DND-41 (cell line): ENCODE data around the gene CHN1.

Experiments used
- EZH2 ChIP-seq: IDR thresholded peaks from 3 replicates; pipeline ENCODE4 v1.6.1; 2012; ENCODE audit warnings: borderline replicate concordance, low read depth, mild to moderate bottlenecking, moderate library complexity, low read length, inconsistent platforms; ENCODE audit not compliant: severe bottlenecking
- TF ChIP-seq, protein P1 (sequence below): IDR thresholded peaks from 2 replicates; pipeline ENCODE4 v1.5.1; 2012; ENCODE audit warnings: borderline replicate concordance, low read length, moderate library complexity, mild to moderate bottlenecking; ENCODE audit not compliant: poor library complexity, severe bottlenecking; ENCODE audit errors: extremely low read depth

DNA sequence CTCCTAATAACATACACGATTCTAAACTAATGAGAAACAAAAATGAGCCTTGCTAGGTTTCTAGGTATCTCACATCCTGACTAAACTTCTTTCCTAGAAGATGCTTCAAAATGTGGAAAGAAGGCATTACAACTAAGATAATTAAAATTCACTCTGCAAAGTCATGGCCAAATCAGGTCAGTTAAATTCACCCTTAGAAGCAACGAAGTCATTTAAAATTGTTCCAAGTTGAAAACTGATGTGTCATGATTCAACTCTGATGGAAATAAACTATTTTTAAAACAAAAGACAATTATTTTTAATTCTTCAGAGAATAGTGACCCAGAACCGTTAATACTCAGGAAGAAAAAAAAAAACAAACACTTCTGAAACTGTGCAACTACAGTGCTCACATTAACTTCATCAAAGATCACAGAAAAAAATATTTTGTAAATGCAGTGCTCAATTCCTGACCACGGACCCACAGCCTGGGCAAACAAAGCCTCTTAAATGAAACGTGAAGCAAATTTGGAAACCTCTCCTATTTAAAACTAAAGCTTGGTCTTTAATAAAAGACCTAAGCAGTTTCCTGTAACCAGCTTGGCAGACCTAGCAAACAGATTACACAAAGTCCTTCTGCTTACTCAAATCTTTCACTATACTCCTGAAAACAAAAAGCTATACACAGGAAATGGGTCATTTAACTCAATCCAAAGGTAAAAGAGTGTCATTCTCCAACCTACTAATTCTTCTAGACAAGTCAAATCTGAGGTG, 39.0 kb downstream of the CHN1 start:
- TF ChIP-seq, protein P1, sequence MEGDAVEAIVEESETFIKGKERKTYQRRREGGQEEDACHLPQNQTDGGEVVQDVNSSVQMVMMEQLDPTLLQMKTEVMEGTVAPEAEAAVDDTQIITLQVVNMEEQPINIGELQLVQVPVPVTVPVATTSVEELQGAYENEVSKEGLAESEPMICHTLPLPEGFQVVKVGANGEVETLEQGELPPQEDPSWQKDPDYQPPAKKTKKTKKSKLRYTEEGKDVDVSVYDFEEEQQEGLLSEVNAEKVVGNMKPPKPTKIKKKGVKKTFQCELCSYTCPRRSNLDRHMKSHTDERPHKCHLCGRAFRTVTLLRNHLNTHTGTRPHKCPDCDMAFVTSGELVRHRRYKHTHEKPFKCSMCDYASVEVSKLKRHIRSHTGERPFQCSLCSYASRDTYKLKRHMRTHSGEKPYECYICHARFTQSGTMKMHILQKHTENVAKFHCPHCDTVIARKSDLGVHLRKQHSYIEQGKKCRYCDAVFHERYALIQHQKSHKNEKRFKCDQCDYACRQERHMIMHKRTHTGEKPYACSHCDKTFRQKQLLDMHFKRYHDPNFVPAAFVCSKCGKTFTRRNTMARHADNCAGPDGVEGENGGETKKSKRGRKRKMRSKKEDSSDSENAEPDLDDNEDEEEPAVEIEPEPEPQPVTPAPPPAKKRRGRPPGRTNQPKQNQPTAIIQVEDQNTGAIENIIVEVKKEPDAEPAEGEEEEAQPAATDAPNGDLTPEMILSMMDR: no peak
- no peak for TF ChIP-seq EZH2
